MV-4-11 (cell line): ENCODE results near the gene ARID4B.
"Not testable (repeated sequence)": the region's sequence is repeated elsewhere in the genome, so short reads cannot be mapped to it uniquely, and the experiment has no call there.

ENCODE experiments used
- DNase-seq: peaks from one replicate; lab custom pipeline; 2025; lab: John Stamatoyannopoulos, UW

Gene ARID4B

GRCh38 chr1:235327559-235328270 is at the start of gene ARID4B:
Gene ARID4B, minus strand, starts transcription at chr1:235328179. Its CDS starts 1,260 bp downstream, at chr1:235326919.
- DNase-seq, result no peak

DNA sequence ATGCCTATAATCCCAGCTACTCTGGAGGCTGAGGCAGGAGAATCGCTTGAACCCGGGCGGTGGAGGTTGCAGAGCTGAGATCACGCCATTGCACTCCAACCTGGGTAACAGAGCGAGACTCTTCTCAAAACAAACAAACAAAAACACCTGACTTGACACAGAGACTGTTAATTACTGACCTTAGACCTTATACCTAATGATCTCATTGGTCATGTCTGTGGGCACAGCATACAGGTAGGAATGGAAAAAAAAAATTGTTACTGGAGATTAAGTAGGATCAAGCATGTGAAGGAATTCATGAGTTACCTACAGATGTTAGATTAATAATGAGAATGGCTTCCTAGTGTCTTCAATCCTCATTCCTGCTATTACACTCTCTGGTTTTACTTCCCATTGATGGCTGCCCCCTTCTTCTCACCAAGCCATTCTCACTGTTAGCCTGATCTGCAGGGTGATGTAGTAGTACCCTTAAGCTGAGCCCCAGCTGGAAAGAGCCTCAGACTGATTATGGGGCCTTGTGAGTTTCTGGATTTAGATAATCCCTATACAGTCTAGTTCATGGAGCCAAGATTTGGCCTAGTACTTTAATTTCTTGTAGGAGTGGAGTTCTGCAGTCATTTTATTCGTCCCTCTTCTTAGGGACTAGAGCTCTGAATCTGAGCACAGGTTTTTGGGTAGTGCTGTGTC is 48.1 kb upstream of the ARID4B start:
- no peak for DNase-seq

- DNase-seq, result no peak
Observed at GRCh38 chr1:235369802-235370201, 41.8 kb upstream of the ARID4B start.

GRCh38 chr1:235368428-235368827 is 40.4 kb upstream of the ARID4B start:
- DNase-seq, result no peak

- peak; percentile 97 for DNase-seq
Observed at GRCh38 chr1:235367000-235367908, 39.3 kb upstream of the ARID4B start, which contains the start of gene TBCE. Gene TBCE, plus strand, starts transcription at chr1:235367427. Its CDS starts 12,623 bp downstream, at chr1:235380050.

DNA sequence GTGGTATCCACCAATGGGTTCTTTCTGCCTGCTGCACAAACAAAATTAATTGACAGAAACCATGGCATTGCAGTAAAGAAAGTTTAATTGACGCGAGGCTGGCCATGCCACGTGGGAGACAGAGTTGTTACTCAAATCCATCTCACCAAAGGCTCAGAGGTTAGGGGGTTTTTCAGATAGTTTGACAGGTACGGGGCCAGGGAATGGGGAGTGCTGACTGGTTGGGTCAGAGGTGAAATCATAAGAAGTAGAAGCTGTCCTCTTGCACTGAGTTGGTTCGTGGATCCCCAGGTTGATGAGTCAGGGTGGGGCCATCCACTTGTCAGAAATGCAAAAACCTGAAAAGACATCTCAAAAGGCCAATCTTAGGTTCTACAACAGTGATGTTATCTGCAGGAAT is 38.3 kb upstream of the ARID4B start:
- DNase-seq, result no peak

GRCh38 chr1:235364189-235364588 is 36.2 kb upstream of the ARID4B start:
- DNase-seq, result not testable (repeated sequence)

DNA sequence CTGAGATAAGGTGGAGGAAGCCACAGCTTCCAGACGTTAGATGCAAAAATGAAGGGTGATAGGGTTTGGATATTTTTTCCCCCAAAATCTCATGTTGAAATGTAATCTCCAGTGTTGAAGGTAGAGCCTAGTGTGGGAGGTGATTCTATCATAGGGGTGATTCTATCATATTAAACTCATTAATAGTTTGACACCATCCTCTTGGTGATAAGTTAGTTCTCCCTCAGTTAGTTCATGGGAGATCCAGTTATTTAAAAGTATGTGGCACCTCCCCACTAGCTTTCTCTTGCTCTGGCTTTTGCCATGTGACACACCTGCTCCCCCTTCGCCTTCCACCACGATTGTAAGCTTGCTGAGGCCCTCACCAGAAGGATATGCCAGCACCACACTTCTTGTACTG is 30.9 kb upstream of the ARID4B start:
- DNase-seq, result no peak

DNA sequence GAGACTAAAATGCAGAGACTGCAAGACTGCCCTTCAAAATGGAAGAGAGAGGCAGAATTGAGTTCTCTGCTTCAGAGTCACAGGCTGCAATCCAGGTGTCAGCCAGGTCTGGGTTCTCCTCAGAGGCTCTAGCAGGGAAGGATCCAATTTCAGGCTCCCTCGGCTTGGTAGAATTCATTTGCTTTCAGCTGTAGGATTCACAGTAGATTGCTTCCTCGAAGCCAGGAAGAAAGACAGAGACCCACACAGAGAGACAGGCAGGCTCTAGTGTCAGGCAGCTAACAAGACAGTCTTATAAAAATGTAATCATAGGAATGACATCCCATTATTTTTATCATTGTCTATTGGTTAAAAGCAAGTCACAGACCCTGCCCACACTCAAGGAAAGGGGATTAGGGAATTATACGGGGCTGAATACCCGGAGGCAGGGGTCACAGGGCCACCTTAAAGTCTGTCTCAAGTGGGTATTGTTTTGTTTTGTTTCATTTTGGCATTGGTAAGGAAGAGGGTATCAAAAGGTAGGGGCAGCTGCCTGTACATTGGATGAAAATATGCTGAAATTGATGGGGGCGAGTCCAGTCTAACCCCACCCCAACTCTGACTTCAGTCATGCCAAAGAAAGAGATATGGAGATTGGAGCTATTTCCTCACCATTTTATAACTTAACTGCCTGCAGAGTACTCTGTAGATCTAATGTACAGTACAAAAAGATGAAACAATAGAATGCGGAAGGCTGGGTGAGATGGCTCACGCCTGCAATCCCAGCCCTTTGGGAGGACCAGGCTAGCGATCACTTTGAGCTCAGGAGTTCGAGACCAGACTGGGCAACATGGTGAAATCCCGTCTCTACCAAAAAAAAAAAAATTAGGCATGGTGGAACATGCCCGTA is 29.8 kb upstream of the ARID4B start:
- DNase-seq, result no peak

- DNase-seq, result no peak
Observed at GRCh38 chr1:235351898-235352297, 23.9 kb upstream of the ARID4B start.

DNA sequence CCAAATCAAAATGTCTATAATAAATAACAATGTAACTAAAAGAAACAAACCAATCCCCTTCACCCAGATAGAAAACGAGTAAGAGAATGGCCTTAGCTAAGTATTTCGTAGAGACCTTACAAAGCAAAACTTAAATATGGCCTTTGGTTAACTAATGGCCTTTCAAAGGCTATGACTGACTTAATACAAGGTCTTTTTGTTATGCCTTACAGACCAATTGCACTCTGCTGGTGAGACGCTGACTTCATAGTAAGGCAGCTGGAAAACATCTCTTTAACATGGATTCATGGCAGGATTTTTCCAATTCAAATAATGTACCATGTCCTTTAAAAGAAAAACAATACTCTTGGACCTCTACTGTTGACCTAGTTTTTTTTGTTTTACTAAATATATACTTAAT is 23.5 kb upstream of the ARID4B start:
- DNase-seq, result no peak

DNA sequence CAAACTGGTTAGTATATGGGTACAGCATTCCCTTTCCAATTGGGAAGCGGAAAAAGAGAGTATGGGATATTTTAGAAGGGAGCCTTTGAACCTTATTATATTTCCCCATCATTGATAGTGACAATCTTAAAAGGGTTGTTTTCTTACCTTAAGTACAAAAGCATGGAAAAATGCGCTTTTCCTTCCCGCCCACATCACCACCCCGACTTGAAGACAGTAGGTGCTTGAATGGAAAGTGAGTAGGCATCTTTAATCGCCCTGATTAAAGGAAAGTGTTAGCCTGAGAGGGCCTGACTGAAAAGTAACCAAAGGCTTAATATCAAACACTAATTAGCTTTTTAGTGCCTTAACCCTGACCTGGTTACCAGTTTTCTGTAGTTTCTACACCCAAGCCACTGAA is 15.7 kb upstream of the ARID4B start:
- no peak for DNase-seq

DNA sequence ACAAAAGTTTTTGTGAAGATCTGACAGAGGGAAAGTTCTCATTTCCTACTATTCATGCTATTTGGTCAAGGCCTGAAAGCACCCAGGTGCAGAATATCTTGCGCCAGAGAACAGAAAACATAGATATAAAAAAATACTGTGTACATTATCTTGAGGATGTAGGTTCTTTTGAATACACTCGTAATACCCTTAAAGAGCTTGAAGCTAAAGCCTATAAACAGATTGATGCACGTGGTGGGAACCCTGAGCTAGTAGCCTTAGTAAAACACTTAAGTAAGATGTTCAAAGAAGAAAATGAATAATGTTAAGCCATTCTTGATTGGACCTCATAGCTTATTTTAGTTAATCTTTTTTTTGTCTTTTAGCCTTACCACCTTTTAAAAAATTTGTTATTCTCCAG is 14.5 kb upstream of the ARID4B start:
- no peak for DNase-seq

GRCh38 chr1:235342039-235342438 is 14.1 kb upstream of the ARID4B start:
- DNase-seq, result no peak

GRCh38 chr1:235341334-235341733 is 13.4 kb upstream of the ARID4B start:
- no peak for DNase-seq

DNA sequence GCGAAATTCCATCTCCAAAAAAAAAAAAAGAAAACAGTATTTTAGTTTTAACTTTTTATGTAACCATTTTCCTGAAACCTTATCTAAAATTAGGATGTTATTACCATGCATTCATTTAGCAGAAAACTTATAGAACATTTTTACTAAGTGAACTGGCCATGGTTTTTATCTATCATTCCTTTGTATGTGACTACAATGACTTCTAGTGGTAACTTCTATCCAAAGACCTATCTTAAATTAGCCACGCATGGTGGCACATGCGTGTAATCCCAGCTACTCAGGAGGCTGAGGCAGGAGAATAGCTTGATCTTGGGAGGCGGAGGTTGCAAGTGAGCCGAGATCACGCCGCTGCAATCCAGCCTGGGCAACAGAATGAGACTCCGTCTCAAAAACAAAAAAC is 11.8 kb upstream of the ARID4B start:
- no peak for DNase-seq

- no peak for DNase-seq
Observed at GRCh38 chr1:235336903-235337302, 8.9 kb upstream of the ARID4B start.

DNA sequence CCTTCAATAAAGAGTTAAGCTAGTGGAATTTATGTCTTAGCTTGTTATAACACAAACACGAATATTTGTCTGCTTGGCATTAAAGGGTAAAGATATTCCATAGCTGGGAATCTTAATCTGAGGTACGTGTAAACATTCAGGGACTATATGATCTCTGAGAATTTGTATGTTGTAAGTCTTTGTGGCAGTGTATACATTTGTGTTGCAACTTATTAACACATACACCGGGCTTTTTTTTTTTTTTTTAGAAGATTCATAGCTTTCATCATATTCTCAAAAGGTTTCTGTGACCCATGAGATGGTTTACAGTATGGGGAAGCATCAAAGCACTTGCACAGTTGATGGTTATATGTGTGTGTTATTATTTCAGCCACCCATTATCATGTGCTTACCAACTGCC is 3.4 kb upstream of the ARID4B start:
- peak; percentile 60 for DNase-seq

DNA sequence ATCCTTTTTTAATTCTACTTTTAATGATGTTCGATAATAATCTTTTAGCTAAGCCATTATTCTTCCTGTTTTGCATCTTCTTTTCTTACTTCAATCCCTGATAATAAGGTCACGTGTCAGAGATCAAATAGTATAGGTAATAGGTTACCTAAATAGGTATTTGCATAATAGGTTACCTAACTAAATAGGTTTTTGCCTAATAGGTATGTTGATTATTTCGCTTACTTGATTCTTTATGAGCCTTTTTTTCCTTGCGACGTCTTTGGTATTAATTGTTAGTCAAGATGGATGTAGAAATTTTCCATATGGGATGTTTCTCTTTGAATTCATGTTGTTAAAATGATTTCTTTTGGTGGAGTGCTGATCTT is 2.9 kb upstream of the ARID4B start:
- no peak for DNase-seq

DNA sequence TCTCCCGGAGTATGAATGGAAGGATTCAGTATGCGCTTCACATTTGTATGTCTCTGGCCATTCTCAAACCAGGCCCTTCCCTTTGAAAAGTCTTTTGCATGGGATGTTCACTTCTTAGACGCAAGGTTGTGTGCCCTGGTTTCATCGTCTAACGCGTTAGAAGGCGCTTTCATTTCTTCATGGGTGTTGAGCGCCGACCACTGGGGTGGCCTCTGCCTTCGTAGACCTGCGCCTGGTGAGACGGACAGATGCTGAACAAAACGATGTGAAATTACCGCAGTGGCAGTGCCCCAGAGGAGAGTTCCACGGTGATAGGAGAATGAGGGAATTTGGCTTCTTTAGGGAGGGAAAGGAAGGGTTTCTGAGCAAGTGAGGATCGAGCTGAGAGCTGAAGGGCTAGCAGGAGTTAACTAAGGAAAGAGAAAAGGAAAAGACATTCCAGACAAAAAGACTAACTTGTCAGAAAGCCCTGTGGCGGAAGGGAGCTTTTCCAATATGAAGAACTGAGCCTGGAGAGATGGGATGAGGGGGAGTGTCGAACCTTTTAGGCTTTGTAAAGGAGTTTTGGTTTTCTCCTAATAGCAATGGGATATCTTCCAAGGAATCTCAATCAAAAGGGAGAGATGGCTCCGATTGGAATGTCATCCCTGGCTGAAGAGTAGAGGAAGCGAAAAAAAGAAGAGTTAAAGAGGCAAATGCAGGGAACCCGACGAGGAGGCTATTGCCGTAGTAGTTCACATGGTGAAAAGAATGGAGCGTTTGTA is 1.3 kb upstream of the ARID4B start:
- DNase-seq, result peak; percentile 70
